ENCODE data around the gene LYSMD1.

LYSMD1 gene

DNA sequence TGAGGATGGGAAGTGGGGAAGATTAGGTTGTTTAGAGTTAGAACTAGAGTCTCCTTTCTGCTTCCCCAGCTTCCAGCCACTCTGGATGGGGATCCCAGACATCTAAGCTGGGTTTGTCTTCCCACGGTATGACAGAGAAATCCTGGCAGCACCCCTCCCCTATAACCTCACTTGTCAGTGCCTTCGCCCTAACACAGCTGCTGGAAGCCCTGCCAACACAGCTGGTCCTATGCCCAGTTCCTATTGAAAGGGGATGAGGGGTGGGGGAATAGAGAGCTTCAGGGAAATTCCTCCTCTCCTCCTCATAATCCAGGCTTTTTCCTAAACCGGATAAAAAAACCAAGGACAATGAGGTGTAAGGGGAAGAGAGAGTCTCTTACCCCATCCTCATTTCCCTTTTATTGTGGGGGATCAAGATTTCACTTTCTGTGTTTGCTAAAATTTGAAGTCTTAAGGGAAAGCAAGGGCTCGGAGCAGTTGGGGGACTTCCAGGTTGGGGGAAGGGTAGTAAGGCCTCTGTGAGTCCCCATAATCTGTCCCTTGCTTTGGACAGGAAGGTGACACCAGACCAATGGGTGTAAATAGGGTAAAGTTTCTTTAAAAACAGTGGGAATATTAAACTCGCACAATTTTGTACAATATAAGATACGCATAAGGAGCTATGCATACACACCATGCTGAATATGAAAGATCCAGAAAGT, 9.5 kb upstream of the LYSMD1 start:
- no peak for DNase-seq

DNA sequence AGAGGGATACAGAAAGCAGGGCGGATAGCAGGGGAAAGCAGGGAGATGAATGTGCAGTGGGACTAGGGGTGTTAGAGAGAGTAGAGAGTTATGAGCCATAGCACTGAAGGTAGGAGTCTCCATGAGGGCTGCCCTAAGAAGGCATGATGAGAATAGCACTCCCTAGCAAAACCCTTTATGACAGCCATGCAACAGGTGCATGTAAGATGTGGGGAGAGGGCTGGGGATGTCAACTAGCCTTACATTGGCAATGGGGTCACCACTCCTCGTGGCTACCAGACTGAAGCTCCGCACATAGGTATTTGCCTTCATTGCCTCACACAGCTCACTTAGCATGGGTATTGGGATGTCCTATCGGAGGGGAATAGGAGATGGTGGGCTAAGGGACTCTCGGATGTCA, 5.5 kb upstream of the LYSMD1 start:
- no peak for DNase-seq

DNA sequence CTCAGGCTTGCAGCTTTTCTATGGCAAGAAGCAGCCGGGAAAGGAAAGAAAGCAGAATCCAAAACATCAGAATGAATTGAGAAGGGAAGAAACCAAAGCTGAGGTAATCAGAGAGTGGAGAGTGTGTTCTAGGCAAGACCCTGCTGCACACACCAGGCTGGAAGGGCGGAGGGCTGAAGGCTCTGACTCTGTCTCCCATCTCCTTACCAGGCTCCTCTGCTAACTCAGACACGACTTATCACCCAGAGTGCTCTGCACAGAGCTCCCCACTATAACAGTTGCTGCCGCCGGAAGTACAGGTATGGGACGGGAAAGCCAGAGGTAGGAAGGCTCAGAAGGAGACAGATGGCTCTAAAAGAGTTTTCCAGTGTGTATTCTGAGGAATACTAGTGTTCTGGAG, 1.4 kb upstream of the LYSMD1 start:
- DNase-seq: no peak

DNA sequence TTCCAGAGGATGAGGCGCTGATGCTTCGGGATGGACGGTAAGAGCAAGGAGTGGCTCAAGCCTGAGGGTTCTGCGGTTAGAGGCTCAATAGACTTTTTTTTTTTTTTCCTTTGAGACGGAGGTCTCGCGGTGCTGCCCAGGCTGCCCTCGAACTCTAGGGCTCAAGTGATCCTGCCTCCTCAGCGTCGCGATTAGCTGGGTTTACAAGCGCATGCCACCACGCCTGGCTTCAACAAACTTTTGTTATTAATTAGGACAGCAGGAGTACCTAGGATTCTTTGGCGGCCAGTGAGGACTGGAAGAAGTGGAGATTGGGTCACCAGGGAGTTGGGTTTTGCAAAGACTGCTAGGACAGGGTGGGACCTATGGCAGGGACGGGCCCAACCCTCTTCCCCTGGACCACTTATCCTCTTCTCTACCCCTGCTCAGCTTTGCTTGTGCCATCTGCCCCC, 829 bp upstream of the LYSMD1 start:
- no peak for DNase-seq

DNA sequence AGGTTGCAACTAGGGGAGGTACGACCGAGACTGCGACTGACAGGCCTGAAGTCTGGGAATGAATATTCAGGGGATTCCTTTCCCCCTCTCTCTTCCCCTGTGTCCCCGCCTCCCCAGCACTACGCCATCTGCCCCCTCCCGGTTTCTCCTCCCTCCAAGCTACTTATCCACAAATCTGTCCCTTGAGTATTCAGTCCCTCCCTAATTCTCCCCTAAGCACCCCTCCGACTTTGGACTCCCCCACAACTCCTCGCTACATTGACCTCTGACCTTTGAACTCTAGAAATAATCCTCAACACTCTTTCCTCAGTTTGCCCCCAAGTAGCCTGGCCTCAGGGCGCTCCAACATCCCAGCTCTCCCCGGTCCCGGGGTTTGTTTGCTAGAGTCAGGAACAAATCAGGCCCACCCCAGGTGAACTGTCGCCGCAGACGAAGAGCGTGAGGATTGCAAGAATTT, 393 bp downstream of the LYSMD1 start:
- no peak for DNase-seq

DNA sequence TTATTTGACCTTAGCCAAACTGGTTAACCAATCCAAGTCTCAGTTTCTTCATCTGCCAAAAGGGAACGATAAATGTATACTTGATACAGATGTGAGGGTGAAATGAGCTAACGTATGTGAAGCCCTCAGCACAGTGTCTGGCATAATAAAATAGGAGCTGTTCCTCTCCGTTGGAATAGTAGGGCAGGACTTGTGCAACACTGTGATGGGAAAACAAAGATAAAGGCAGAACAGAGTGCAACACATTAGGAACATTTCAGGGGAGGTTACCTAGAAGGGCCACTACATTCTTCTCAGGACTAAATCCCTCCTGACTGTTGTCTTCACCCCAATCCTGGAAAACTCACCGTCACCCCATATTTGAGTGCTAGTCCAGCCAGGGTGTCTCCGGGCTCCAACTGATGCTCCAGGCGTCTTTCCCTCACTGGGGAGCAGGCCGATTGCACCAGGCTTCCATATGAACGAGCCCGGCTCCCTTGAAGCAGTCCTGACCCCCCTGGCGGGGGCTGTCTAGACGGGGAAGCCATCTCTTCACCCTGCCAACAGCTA, 896 bp downstream of the LYSMD1 start:
- DNase-seq: no peak

DNA sequence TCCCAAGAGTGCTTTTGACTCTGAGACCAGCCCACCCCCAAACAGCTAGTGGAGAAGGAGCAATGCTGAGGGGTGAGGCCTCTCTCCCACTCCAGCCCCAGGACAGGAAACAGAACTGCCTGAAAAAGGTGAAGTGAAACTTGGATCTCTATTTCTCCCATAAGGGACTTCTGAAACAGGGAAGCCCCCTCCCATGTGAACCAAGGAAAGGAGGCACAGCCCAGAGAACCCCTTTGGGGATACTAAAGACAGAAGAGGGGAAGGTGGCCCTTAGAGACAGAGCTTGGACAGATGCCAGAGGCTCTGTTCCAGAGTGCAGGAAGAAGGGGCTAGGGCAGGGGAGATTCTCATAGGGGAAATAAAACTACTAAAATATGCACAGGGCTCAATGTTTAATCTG, 6.3 kb downstream of the LYSMD1 start:
- DNase-seq: no peak

DNA sequence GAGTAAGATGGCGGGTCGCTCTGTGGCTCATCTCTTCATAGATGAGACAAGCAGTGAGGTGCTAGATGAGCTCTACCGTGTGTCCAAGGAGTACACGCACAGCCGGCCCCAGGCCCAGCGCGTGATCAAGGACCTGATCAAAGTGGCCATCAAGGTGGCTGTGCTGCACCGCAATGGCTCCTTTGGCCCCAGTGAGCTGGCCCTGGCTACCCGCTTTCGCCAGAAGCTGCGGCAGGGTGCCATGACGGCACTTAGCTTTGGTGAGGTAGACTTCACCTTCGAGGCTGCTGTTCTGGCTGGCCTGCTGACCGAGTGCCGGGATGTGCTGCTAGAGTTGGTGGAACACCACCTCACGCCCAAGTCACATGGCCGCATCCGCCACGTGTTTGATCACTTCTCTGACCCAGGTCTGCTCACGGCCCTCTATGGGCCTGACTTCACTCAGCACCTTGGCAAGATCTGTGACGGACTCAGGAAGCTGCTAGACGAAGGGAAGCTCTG, 6.9 kb downstream of the LYSMD1 start:
- DNase-seq: no peak

DNA sequence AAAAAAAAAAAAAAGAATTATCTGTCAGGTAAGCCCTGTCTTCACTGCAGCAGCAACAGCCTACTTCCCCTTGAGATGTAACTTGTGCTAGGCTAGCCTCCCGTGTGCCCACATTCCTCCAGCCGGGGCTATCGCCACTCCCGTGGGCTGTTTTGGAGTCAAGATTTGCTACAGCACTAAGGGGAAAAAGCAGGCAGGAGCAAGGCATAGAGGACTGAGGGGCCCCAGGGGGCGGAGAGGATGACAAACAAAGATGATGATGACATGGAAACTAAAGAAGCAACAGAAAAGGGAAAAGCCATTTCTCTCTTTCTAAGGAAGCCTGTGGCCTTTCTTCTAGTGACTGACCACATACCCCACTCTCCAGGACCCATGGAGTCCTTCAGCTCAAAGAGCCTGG, 7.4 kb downstream of the LYSMD1 start:
- no peak for DNase-seq

DNA sequence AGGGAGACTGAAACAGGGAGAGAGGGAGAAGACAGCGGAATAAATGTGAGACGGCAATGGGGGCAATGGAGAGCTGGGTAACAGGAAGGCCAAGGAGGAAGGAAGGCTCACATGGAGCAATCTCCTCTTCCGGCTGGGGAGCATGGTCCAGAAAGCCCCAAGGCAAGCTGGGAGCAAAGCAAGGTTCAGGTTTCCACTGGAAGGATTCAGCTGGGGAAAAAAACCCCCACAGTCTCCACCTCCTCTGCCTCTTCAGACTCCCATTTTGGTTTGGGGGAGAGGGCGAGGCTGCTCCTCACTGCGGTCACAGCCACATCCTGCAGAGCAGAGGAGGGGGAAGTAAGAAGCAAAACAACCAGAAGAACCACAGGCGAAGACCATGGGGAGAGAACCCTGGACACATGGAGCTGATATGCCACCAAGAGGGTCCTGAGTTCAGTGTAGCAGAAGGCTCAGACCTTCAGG, 8.6 kb downstream of the LYSMD1 start:
- no peak for DNase-seq

DNA sequence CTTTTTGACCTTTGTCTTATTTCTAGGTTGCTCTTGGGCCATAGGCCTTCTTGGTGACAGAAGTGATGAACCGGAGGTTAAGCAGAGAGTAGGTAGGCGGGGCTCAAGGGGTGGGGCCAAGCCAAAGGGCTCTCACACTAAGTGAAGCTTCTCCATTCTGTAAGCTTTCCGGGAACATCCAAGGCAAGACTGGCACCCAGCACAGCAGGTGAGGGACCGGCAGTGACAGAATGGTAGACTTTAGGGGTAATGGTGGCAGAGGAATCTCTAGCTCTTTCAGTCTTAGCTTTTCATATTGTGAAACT, 9.2 kb downstream of the LYSMD1 start, which contains the start of gene TNFAIP8L2:
Gene TNFAIP8L2, plus strand, starts transcription at position 135 of the 305 bp plus-strand sequence. CDS start 2,049 bp downstream, outside the sequence.
- DNase-seq: no peak

DNA sequence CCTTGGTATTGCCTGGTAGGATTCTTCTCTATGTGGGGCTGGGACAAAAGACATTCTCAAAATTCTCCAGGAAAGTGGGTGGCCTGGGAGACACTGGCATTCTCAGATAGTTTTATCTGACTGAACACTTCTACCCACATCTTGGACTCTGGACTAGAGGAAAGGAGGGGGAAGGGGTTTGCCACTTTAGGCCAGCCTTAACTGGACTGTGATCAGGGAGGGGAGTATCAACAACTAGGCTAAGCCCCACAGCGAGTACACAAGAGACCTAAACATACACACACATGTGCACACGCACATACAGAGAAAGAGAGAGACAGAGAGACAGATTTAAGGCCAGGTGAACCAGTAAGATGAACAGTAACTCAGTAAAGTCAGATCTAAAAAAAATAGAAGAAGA, 18.0 kb downstream of the LYSMD1 start:
- no peak for DNase-seq

DNA sequence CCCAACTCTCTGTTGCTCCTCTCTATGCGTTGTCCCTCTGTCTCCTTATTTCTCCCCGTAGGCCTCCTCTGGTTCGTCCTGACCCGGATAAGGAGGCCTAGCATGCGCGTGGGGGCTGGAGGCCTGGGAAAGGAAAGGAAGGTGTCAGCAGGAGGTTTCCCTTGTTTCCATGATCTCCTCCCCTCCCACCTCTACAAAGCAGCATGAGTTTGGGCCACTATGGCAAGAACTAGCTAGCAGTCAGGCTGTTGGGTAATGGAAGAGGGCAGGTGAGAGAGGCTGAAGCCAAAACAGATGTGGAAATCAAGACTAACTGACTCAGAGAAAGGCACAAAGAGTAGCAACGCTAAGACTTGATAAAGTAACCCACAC, 18.6 kb downstream of the LYSMD1 start:
- no peak for DNase-seq

DNA sequence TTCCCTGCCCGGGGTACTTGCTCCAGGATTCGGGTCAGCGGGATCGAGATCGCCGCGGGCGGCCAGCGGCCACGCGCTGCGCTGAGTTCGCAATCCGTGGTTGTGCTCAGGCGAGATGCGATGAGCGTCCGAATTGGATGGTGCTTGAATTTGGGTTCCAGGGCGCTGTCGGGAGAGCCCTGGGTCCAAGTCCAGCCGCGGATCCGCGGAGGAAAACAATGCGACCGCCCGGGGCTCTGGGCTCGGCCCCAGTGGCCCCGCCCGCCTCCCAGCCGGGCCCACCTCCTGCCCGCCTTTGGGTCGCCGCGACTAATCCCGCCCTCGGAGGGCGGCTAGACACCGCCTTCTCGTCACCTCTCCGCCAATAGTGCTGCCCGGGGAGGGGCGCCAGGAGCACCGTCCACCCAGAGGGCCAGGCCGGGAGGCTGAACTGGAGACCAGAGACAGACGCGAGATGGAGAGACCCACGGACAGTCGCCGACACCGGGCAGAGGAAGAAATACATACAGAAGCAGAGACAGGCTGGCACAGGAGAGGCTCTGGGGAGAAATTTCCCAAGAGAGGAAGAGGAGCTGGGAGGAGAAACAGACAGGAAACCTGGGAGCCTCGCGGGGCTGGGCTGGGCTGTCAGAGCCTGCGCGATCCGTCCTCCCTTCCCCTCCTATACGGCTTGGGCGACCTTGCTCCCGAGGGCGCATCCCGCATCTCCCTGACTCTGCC, 19.1 kb downstream of the LYSMD1 start, which contains the start of gene SEMA6C:
Gene SEMA6C, minus strand, starts transcription at position 220 of the 720 bp plus-strand sequence. CDS start 4,010 bp downstream, outside the sequence.
- peak; percentile 89 for DNase-seq

DNA sequence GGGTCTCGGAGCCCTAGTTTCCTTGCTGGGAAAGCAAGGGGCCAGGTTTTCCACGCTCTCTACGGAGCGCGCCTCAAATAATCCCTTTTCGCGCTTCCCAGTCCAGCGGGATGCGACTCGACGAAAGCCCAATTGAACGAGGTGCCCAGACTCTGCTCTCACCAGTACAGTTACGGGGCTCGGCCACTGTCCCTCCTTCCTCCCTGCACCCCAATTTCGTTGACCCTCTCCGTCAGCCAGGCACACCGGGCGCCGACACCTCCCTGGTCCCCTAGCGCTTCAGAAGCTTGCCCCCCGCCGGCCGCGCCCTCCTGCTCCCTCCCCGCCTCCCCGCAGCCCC, 19.7 kb downstream of the LYSMD1 start:
- no peak for DNase-seq

DNA sequence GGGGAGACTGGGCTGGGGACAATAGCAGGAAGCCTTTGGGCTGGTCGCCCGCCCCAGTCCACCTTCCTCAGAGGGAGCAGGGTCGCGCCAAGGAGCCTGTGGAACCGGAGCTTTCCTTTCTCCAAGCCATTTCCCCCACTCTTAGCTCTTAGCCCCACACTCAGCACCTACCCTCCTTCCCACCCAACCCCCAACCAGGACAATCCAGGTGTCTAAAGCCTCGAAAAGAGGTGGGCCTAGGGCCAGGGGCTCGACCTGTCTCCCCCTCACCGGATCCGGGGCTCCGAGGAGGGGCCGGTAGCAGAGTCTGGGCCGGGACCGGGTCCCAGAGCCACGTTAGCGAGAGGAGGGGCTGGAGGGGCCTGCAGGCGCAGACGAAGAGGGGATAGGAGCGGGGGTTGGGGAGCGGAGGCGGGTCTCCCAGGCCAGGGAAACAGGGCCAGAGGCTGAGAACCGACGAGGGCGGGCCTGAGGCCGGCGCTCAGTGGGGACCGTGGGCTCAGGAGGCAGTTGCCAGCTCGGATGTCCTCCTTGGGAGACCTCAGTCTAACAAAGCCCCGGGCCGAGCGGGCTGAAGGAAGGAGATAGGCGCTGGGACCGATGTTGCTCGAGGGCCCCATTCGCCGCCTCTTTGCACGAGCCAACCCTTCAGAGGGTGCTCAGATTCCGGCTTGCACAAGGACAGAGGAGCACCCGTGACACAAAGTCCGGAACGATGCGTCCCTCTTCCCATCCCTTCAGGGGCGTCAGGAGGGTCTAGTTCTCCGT, 20.2 kb downstream of the LYSMD1 start:
- no peak for DNase-seq

DNA sequence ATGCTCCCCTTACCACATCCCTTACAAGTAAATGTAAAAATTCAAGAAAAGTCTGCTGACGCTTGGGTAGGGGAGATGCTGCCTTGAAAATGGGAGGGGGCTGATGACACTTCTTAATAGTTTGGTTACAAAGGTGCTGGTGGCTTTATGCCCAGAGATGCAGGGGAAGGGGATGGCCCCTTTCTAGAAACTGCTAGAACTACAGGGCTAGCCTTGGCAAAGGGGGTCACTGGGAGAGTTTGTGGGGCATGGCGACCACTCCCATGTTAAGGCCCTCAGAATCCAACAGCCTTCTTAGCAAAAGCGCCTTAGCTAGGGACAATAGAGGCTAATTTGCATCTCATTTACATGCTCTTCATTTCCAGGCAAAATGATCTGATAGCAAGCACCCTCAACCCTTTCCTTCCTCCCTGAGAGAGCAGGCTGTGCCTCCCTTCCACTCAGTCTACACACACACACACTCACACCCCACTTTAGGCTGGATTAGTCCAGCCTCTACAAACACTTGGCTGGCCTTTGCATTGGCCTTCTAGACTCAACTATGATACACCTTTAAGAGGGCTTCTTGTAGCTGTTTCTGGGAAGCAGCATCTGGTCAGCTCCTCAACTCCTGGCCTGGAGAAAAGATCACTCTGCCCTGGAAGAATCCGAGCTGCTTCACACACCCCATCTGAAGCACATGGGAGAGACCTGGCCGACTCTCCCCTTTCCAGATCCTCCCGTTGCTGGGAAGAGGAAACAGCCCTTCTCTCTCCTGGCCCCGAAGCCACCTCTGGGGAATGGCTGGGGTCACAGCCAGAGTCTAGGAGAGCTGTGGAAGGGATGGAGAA, 21.0 kb downstream of the LYSMD1 start:
- DNase-seq: no peak

DNA sequence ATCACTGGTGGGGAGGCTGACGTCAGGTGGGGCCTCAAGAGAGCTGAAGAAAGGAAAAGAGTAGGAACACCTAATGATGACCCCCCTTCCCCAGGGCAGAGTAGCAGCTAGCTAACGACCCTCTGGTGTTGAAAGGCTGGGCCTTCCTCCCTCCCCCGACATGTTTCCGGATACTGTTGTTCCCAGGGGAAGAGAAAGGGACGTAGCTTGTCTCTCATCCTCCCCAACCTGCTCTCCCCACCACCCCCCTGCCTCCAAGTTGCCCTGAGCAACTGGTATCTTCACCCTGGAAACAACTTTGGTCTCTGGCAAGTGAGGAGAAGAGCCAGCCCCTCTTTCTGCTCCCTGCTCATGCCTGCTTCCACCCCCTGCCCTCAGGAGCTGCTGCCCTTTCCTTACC, 21.7 kb downstream of the LYSMD1 start:
- DNase-seq: no peak

DNA sequence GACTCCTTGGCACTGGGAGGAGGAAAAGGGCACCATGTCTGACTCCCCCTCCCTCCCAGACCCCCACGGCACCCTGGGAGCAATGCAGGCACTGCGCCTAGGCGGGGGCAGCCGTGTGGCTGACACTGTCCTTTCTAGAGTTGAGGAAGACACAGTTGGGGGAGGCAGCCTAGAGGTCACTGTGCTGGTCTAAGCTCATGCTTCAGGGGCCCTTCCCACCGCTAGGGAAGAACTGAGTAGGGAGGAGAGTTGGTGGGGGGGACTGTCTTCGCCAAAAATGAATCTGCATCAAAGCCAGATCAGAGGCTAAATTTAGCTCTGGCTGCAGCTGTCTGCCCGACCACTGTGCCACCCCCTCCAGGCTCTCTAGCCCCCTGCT, 22.7 kb downstream of the LYSMD1 start:
- no peak for DNase-seq

DNA sequence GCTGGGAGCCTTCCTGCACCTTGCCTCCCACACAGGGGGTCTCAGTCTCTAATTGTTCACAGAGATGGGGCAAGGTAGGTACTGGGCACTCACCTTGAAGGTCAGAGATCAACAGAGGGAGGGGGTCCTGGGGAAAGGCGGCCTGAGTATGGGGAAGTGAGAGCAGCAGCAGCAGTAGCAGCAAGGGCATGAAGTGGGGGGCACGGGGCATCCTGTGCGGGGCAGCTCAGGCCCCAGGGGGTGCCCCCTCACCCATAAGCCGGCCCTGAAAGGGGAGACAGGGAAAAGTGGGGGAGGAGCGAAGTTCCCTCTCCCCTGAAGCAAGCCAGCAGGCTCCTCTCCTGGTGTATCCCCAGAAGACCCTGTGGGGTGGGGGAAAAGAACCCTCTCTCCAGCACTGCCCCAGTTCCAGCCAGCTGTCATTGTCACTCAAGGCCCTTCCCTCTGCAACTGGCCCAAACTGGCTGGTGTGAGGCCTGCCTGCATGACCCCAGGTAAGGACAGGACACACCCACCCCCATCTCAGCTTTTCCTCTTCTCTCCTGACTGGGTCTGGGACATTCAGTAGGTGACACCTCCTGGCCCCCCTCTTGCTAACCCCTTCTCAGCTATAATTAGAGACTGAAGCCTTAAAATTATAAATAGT, 23.2 kb downstream of the LYSMD1 start:
- DNase-seq: no peak

DNA sequence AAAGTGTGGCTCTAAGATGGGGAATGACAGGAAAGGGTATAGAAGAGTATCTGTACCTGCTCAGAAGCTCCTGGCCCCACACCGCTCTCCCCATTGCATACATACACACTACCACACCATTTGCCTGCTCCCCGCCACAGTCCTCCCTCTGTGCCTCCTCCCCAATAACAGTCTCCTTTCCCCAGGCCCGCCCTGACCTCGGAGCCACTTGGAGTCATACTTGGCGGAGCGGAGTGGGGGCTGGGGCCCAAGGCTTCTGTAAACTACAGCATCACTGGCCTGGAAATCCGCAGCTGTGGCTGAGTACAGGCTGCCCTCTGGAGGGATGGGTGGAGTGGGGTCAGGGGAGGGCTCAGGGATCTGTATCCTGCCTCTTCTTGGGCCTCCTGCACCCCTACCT, 27.9 kb downstream of the LYSMD1 start:
- DNase-seq: no peak

Measured in NCI-H510A (cell line).